ENCODE measurements around the gene ME1. TPM values are rescaled to one million over a fixed set of nuclear protein-coding genes. Genes with fewer than 3 reads are reported as not detected.

Gene ME1
- total RNA-seq, 1 donor from 2014 or later = 22.3 TPM

DNA sequence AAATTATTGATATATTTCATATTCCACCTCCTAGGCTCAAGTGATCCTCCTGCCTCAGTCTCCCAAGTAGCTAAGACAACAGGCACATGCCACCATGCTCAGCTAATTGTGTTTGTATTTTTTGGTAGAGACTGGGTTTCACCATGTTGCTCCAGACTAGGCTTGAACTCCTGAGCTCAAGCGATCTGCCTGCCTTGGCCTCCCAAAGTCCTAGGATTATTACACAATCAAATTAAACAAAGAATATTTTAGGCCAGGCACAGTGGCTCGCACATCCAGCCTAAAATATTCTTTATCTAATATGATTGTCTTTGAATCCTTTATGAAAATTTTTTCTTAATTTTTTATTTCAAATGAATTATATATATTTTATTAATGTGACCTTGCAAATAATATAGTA, 17.8 kb downstream of the ME1 start:
- H3K4me3 ChIP-seq = no peak overlapping the region

DNA sequence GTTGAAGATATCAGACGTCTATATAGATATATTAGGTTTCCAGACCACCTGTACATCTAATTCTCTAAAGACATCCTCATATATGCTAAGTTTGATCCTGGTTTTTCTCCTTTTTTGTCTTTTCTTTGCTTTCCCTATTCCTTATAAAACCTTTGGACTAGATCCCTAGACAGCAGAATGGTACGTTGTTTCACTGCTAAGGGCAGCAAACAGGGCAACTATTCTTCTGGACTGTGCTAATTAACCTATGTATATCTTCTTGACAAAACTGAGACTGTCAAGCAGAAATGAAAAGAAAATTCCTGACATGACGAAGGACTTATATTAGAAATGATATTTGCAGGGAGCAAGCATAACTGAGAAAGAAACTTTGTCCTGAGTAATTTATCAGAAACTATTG, 19.1 kb downstream of the ME1 start:
- TF ChIP-seq, protein P1, sequence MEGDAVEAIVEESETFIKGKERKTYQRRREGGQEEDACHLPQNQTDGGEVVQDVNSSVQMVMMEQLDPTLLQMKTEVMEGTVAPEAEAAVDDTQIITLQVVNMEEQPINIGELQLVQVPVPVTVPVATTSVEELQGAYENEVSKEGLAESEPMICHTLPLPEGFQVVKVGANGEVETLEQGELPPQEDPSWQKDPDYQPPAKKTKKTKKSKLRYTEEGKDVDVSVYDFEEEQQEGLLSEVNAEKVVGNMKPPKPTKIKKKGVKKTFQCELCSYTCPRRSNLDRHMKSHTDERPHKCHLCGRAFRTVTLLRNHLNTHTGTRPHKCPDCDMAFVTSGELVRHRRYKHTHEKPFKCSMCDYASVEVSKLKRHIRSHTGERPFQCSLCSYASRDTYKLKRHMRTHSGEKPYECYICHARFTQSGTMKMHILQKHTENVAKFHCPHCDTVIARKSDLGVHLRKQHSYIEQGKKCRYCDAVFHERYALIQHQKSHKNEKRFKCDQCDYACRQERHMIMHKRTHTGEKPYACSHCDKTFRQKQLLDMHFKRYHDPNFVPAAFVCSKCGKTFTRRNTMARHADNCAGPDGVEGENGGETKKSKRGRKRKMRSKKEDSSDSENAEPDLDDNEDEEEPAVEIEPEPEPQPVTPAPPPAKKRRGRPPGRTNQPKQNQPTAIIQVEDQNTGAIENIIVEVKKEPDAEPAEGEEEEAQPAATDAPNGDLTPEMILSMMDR (IDR thresholded peaks at IDR 0.05; ENCODE audit: borderline replicate concordance) = no peak
- Histone ChIP-seq H3K27me3 (ENCODE audit: low read depth) (no peaks in the 10 kb centered on the region), H3K36me3 (no peaks in the 10 kb centered on the region), H3K9me3 (replicated peaks) (no peaks in the 10 kb centered on the region), H3K4me1 (no peaks in the 10 kb centered on the region), H3K4me3 (no peak overlapping the region), H3K27ac (replicated peaks) (no peak overlapping the region)
- no peak for DNase-seq
- intact Hi-C loops (cut with micrococcal nuclease) = no loop called here

More for the DNA sequence above, 17.8 kb downstream of the ME1 start:
- intact Hi-C loops (cut with micrococcal nuclease) = no loop called here
- Histone ChIP-seq H3K4me1 (no peaks in the 10 kb centered on the region), H3K36me3 (no peaks in the 10 kb centered on the region), H3K27me3 (ENCODE audit: low read depth) (no peaks in the 10 kb centered on the region), H3K9me3 (replicated peaks) (no peaks in the 10 kb centered on the region), H3K27ac (replicated peaks) (no peak overlapping the region)
- DNase-seq = no peak
- TF ChIP-seq, protein P1 (IDR thresholded peaks at IDR 0.05; ENCODE audit: borderline replicate concordance) = no peak

DNA sequence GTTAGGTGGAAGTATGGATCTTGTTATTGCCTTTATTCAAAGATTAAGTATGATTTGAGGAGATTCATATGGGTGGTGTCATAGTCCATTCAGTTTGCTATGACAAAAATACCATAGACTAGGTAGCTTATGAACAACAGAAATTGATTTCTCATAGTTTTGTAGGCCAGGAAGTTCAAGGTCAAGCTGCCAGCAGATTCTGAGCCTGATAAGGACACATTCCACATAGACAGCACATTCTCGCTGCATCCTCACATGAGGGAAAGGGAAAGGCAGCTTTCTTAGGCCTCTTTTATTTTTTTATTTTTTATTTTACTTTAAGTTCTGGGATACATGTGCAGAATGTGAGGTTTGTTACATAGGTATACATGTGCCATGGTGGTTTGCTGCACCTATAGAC, 27.7 kb downstream of the ME1 start:
- no peaks in the 10 kb centered on the region for H3K27me3 ChIP-seq (ENCODE audit: low read depth)
- H3K4me3 ChIP-seq = no peak overlapping the region
- H3K9me3 ChIP-seq (replicated peaks) = no peaks in the 10 kb centered on the region
- H3K4me1 ChIP-seq = no peaks in the 10 kb centered on the region
- H3K27ac ChIP-seq (replicated peaks) = no peak overlapping the region
- TF ChIP-seq, protein P1 (IDR thresholded peaks at IDR 0.05; ENCODE audit: borderline replicate concordance) = no peak
- DNase-seq = no peak
- intact Hi-C loops (cut with micrococcal nuclease) = no loop called here
- H3K36me3 ChIP-seq = no peaks in the 10 kb centered on the region

DNA sequence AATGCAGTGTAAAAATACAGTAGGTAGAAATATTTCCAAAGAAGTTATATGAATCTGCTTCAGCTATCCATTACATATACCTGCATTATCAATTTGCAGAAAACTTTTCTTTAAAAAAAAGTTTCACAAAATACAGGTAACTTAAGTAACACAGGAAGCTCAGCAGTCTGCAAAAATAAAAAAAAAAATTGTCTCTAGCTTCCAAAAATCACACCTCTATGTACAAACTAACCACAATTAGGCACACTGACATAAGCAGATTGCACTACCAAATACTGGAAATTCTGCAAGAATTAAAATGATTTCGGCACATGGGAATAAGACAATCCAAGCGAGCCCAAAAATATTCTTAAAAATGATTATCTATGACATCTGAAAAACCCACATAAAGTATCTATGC, 41.2 kb downstream of the ME1 start:
- Histone ChIP-seq H3K9me3 (replicated peaks) (no peaks in the 10 kb centered on the region), H3K27me3 (ENCODE audit: low read depth) (no peaks in the 10 kb centered on the region), H3K4me1 (no peaks in the 10 kb centered on the region), H3K36me3 (no peaks in the 10 kb centered on the region), H3K4me3 (no peak overlapping the region), H3K27ac (replicated peaks) (no peak overlapping the region)
- TF ChIP-seq, protein P1 (IDR thresholded peaks at IDR 0.05; ENCODE audit: borderline replicate concordance) = no peak
- intact Hi-C loops (cut with micrococcal nuclease) = no loop called here
- DNase-seq = no peak

DNA sequence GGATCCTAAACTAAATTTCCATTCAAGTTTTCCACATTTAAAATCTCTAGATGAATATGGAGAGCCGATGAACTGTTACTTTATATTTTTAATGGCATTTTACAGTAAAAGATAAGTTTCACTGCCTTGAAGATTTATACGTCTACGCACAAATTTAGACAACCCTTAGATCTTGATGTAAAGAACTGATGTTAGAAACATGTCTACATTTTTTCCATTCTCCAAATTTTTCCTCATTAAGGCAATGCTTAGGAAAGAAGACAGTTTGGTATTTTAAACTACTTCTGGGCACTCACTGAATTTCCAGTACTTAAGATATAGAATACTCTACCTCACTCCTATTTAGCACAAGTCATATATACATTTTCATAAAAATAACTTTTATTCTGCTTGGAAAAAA, 45.4 kb downstream of the ME1 start:
- TF ChIP-seq, protein P1 (IDR thresholded peaks at IDR 0.05; ENCODE audit: borderline replicate concordance) = no peak
- Histone ChIP-seq H3K9me3 (replicated peaks) (no peaks in the 10 kb centered on the region), H3K36me3 (no peaks in the 10 kb centered on the region), H3K4me1 (peaks cover 20% of the 10 kb centered on the region), H3K27me3 (ENCODE audit: low read depth) (no peaks in the 10 kb centered on the region), H3K27ac (replicated peaks) (no peak overlapping the region), H3K4me3 (no peak overlapping the region)
- no peak for DNase-seq
- intact Hi-C loops (cut with micrococcal nuclease) = no loop called here

DNA sequence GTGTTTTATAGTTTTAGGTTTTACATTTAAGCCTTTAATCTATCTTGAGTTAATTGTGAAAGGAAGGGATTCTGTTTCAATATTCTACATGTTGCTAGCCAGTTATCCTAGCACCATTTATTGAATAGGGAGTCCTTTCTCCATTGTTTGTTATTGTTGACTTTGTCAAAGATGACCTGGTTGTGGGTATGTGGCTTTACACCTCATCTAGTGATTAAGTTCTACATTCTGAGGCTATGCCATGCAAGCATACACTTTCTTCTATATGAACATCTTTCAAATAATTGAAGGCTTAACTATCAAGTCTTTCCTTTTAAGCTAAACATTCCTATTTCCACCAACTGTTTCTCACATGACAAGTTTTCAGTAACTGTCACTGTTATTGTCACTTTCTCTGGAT, 46.1 kb downstream of the ME1 start:
- no peak overlapping the region for H3K4me3 ChIP-seq
- TF ChIP-seq, protein P1 (IDR thresholded peaks at IDR 0.05; ENCODE audit: borderline replicate concordance) = no peak
- H3K27ac ChIP-seq (replicated peaks) = no peak overlapping the region
- no peaks in the 10 kb centered on the region for H3K9me3 ChIP-seq (replicated peaks)
- H3K4me1 ChIP-seq = peaks cover 20% of the 10 kb centered on the region
- no peaks in the 10 kb centered on the region for H3K27me3 ChIP-seq (ENCODE audit: low read depth)
- DNase-seq = no peak
- no peaks in the 10 kb centered on the region for H3K36me3 ChIP-seq
- intact Hi-C loops (cut with micrococcal nuclease) = no loop called here
